ENCODE results near the gene CMTM1.

DNA sequence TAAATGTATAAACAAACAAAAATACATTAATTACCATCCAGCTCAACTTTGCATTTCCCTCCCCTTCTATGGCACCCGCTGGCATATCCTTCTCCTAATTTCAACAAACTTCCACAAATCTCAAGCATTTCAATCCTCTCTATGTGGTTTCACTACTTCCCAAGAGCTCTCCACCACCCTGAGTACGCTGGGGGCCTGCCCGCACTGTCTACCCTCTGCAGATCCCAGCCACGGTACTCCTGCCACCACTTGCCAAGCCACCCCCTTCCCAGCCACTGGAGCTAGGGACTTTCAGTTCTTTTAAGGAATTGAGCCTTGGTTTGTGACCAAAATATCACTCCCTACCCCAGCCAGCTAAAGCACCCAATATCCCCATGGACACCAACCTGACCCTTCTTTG, 18.2 kb upstream of the CMTM1 start:
- TF ChIP-seq EP300 (conservative IDR thresholded peaks at IDR 0.05; ENCODE audit: poor library complexity, severe bottlenecking) (no peak), CTCF (IDR thresholded peaks at IDR 0.05; ENCODE audit: poor library complexity, severe bottlenecking) (no peak), POLR2AphosphoS5 (IDR thresholded peaks at IDR 0.05) (no peak), RAD21 (conservative IDR thresholded peaks at IDR 0.05) (no peak), EZH2 (IDR thresholded peaks at IDR 0.05; ENCODE audit: borderline replicate concordance, insufficient read depth, low read length, poor library complexity, severe bottlenecking) (no peak), TAF1 (IDR thresholded peaks at IDR 0.05; ENCODE audit: low read depth) (no peak), MXI1 (conservative IDR thresholded peaks at IDR 0.05; ENCODE audit: poor library complexity, severe bottlenecking) (no peak)
- TF ChIP-seq, protein P1, sequence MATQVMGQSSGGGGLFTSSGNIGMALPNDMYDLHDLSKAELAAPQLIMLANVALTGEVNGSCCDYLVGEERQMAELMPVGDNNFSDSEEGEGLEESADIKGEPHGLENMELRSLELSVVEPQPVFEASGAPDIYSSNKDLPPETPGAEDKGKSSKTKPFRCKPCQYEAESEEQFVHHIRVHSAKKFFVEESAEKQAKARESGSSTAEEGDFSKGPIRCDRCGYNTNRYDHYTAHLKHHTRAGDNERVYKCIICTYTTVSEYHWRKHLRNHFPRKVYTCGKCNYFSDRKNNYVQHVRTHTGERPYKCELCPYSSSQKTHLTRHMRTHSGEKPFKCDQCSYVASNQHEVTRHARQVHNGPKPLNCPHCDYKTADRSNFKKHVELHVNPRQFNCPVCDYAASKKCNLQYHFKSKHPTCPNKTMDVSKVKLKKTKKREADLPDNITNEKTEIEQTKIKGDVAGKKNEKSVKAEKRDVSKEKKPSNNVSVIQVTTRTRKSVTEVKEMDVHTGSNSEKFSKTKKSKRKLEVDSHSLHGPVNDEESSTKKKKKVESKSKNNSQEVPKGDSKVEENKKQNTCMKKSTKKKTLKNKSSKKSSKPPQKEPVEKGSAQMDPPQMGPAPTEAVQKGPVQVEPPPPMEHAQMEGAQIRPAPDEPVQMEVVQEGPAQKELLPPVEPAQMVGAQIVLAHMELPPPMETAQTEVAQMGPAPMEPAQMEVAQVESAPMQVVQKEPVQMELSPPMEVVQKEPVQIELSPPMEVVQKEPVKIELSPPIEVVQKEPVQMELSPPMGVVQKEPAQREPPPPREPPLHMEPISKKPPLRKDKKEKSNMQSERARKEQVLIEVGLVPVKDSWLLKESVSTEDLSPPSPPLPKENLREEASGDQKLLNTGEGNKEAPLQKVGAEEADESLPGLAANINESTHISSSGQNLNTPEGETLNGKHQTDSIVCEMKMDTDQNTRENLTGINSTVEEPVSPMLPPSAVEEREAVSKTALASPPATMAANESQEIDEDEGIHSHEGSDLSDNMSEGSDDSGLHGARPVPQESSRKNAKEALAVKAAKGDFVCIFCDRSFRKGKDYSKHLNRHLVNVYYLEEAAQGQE (IDR thresholded peaks at IDR 0.05; ENCODE audit: borderline replicate concordance): no peak
